NCI-H460 (cell line): ENCODE data around the gene NEUROD4. TPM values are rescaled to one million over a fixed set of nuclear protein-coding genes. Genes with fewer than 3 reads are reported as not detected.
"Not testable (repeated sequence)": the region's sequence is repeated elsewhere in the genome, so short reads cannot be mapped to it uniquely, and the experiment has no call there.

ENCODE experiments used
- DNase-seq: peaks from one replicate; pipeline ENCODE4 v3.0.0-alpha.2; 2016; ENCODE audit warnings: low read depth; ENCODE audit errors: extremely low read depth
- polyA plus RNA-seq: library from polyadenylated mRNA; depleted of rRNA; stranded (reverse); fragments of >200 nt; gene quantifications from 2 replicates; pipeline ENCODE4 v1.2.3, GENCODE V29; 2014; cell fraction: nucleus; rRNA removed
- total RNA-seq: library from RNA; depleted of rRNA; stranded (reverse); fragments of >200 nt; shearing (Covaris generic); gene quantifications from 2 replicates; pipeline ENCODE4 v1.2.3, GENCODE V29; 2014; rRNA removed

NEUROD4 gene
- total RNA-seq, result not detected in 2 replicates
- not detected in 2 replicates for polyA plus RNA-seq

- peak; percentile 62 for DNase-seq
Observed at GRCh38 chr12:55019784-55020183, at the start of gene NEUROD4. Gene NEUROD4 (plus strand): TSS chr12:55019974. CDS start chr12:55026440, 6,466 bp downstream.

- DNase-seq, result no peak
Observed at GRCh38 chr12:54970741-54971140, 49.0 kb upstream of the NEUROD4 start.

GRCh38 chr12:54973556-54973955 lies 46.2 kb upstream of the NEUROD4 start:
- DNase-seq, result no peak

GRCh38 chr12:54974279-54974678 lies 45.5 kb upstream of the NEUROD4 start:
- DNase-seq, result no peak

GRCh38 chr12:54975272-54975671 lies 44.5 kb upstream of the NEUROD4 start:
- DNase-seq, result no peak

GRCh38 chr12:54975875-54976274 lies 43.9 kb upstream of the NEUROD4 start:
- no peak for DNase-seq

GRCh38 chr12:54977155-54977554 lies 42.6 kb upstream of the NEUROD4 start:
- no peak for DNase-seq

- DNase-seq, result no peak
Observed at GRCh38 chr12:54977857-54978256, 41.9 kb upstream of the NEUROD4 start.

- no peak for DNase-seq
Observed at GRCh38 chr12:54980341-54980740, 39.4 kb upstream of the NEUROD4 start.

- DNase-seq, result no peak
Observed at GRCh38 chr12:54981796-54982195, 38.0 kb upstream of the NEUROD4 start.

GRCh38 chr12:54983536-54984101 lies 36.2 kb upstream of the NEUROD4 start:
- DNase-seq, result no peak

- no peak for DNase-seq
Observed at GRCh38 chr12:54984658-54985376, 35.0 kb upstream of the NEUROD4 start, which contains the start of gene TESPA1. Gene TESPA1 (minus strand): TSS chr12:54984762. CDS start chr12:54974562, 10,200 bp downstream.

GRCh38 chr12:54986773-54987172 lies 33.0 kb upstream of the NEUROD4 start:
- not testable (repeated sequence) for DNase-seq

GRCh38 chr12:54987611-54988231 lies 32.1 kb upstream of the NEUROD4 start:
- no peak for DNase-seq

- DNase-seq, result no peak
Observed at GRCh38 chr12:54988402-54989054, 31.2 kb upstream of the NEUROD4 start.

- DNase-seq, result no peak
Observed at GRCh38 chr12:54989829-54990228, 29.9 kb upstream of the NEUROD4 start.

GRCh38 chr12:54991161-54991990 lies 28.4 kb upstream of the NEUROD4 start:
- no peak for DNase-seq

- no peak for DNase-seq
Observed at GRCh38 chr12:54991991-54992375, 27.8 kb upstream of the NEUROD4 start.

- DNase-seq, result peak; percentile 66
Observed at GRCh38 chr12:54993181-54993835, 26.5 kb upstream of the NEUROD4 start.

- DNase-seq, result no peak
Observed at GRCh38 chr12:54996205-54996604, 23.6 kb upstream of the NEUROD4 start.
